COLO829 (cell line): ENCODE data around the gene LSM10.

Experiments used
- DNase-seq: peaks from one replicate; pipeline ENCODE4 v3.0.0; 2012; ENCODE audit warnings: low spot score

LSM10 gene

GRCh38 chr1:36351227-36351977, 46.3 kb downstream of the LSM10 start:
- no peak for DNase-seq

GRCh38 chr1:36350659-36351226, 47.0 kb downstream of the LSM10 start:
- no peak for DNase-seq

- no peak for DNase-seq
Measured at GRCh38 chr1:36349839-36350238, 47.9 kb downstream of the LSM10 start.

- DNase-seq: no peak
Measured at GRCh38 chr1:36349241-36349671, 48.5 kb downstream of the LSM10 start.

GRCh38 chr1:36346741-36347370, 50.9 kb downstream of the LSM10 start:
- no peak for DNase-seq

- no peak for DNase-seq
Measured at GRCh38 chr1:36345353-36345752, 52.4 kb downstream of the LSM10 start.

GRCh38 chr1:36344395-36344680, 53.4 kb downstream of the LSM10 start:
- no peak for DNase-seq

- DNase-seq: no peak
Measured at GRCh38 chr1:36343651-36344394, 53.9 kb downstream of the LSM10 start.
